Colon (tissue), 2 donors: ENCODE results near the gene ZRANB1.

Source experiments
- FAIRE-seq: peaks from 2 replicates; lab custom pipeline; 2012; peaks lifted over from hg19 to GRCh38; lab: Jason Lieb, UNC
- donor health status: control.
- donor health status: control.

ZRANB1 gene

DNA sequence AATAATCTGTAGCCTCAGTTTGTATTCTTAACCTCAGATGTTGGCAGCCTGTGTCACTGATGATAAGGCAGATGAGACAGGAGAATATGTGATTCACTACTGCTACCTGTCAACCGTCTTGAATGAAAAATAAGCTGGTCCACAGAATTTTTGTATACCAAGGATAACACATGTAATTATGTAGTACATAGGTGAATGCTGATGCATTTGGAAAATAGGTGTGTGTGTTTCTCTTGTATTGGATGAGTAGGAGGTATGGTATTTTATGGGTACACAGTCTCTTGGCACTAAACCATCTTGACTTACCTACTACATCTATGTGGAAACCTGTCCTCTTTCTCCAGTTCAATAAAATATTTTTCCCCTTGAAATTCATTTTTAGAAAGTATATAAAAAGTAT is 20.7 kb upstream of the ZRANB1 start:
- FAIRE-seq = no peak

DNA sequence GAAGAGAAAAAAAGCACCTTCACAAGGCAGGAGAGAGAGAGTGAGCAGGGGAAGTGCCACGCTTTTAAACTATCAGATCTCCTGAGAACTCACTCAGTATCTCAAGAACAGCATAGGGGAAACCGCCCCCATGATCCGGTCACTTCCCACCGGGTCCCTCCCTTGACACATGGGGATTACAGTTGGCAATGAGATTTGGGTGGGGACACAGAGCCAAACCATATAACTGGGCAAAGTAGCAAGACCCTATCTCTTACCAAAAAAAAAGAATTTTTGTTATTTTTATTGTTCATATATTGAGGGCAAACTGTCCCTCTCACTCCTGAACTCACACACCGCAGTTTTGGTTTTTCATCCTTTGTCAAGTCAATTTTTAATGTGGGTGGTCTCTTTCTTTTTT is 18.2 kb upstream of the ZRANB1 start:
- FAIRE-seq = no peak

DNA sequence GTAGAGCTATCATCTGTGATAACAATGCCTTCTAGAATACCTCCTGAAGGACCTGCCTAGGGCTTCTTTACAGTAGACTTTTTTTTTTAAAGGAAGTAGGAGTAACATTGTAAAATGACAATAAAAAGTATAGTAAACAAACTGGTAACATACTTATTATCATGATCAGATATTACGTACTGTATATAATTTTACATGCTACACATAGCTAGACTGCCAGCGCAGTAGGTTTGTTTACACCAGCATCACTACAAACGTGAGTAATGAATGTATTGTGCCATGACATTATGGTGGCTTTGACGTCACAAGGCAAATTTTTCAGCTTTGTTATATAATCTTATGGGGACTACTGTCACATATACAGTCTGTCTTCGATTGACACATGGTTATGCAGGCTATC is 15.4 kb upstream of the ZRANB1 start:
- FAIRE-seq = no peak

DNA sequence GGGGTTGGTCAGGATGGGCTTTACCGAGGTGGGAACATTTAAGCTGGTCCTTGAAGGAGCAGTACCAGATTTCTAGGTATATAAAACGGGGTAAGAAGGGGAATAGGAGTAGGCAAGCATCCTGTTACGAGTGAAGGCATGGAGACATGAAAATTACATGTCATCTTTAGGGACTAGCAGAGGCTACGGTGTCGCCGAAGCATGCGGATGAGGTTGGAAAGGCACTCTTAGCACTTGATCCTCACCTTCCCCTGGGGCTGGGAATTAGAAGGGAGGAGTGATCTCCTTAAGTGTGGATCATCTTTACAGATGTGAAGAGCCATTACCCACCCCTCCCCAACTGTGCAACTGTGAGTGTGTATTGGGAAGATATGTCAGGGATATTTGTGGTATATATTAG is 13.8 kb upstream of the ZRANB1 start:
- no peak for FAIRE-seq

GRCh38 chr10:124928545-124928944 is 13.4 kb upstream of the ZRANB1 start:
- no peak for FAIRE-seq

DNA sequence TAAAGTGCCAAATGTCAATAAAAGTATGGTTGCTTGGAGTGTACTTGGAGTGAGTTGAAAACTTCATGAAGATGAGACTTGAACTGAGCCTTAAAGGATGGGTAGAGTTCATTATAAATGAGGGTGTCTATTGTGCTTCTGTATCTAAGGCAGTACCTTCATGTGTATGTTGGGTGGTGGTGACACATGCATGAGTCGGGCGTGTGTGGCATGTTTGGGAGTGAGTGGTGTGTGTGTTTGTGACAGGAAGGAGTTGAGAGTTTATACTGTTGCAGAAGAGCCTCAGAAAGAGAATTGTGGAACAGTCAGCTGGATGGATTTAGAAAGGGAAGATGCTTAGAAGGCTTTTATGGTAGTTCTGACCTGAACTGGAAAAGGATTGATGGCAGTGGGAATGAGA is 6.0 kb upstream of the ZRANB1 start:
- FAIRE-seq = no peak

GRCh38 chr10:124936813-124937212 is 5.1 kb upstream of the ZRANB1 start:
- FAIRE-seq = no peak

- no peak for FAIRE-seq
Observed at GRCh38 chr10:124939290-124939689, 2.6 kb upstream of the ZRANB1 start.

DNA sequence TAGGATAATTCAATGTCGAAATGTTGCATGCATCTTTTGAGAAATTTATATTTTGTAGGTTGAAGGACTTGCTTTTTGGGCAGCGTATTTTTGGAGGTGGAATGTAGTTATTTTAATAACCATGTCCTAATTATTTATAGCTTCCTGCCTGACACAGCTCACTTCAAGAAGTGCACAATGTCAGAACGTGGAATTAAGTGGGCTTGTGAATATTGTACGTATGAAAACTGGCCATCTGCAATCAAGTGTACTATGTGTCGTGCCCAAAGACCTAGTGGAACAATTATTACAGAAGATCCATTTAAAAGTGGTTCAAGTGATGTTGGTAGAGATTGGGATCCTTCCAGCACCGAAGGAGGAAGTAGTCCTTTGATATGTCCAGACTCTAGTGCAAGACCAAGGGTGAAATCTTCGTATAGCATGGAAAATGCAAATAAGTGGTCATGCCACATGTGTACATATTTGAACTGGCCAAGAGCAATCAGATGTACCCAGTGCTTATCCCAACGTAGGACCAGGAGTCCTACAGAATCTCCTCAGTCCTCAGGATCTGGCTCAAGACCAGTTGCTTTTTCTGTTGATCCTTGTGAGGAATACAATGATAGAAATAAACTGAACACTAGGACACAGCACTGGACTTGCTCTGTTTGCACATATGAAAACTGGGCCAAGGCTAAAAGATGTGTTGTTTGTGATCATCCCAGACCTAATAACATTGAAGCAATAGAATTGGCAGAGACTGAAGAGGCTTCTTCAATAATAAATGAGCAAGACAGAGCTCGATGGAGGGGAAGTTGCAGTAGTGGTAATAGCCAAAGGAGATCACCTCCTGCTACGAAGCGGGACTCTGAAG is 620 bp downstream of the ZRANB1 start:
- no peak for FAIRE-seq

DNA sequence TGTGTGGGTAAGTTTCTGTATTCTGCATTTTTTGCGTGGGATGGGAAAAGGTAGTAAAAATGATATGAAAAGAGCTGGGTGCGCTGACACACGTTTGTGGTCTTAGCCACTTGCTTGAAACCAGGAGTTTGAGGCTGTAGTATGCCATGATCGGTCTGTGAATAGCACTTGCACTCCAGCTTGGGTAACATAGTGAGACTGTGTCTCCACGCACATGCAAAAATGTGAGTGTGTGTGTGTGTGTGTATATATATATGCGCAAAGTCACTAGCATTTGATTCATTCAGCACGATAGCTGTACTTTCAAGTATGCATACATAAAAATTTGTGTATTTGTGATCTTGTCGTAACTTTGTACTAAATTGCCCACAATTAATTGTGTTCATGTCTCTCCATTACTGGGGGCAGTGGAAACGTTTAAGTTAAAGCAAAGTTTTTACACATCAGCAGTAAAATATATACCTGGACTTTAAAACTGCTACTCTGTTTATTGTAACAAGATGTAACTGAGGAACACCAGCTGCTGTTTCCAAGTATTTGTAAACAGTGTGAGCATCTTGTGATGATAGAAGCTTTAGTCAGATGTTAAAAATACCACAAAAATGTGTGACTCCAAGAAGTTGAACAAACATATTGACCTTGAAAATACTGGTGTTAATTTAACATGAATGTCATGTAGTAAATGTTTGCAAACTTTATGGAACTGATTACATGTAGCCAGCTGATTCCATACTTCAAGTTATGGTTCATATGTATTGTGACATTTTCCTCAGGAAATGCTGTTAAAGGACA is 1.6 kb downstream of the ZRANB1 start:
- no peak for FAIRE-seq

DNA sequence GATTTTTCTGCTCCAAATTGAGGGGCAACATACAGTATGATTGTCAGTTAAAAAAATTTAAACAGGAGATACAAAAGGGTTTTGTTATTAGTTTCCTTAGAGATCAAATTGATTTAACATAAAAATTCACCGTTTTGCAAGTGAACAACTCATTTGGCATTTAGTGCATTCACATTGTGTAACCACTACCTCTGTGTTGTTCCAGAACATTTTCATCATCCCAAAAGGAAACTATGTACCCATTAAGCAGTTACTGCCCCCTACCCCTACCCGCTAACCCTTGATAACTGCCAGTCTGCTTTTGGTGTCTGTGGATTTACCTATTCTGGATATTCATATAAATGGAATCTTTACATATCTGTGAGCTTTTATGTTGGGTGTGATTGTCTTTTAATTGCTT is 3.1 kb downstream of the ZRANB1 start:
- no peak for FAIRE-seq

DNA sequence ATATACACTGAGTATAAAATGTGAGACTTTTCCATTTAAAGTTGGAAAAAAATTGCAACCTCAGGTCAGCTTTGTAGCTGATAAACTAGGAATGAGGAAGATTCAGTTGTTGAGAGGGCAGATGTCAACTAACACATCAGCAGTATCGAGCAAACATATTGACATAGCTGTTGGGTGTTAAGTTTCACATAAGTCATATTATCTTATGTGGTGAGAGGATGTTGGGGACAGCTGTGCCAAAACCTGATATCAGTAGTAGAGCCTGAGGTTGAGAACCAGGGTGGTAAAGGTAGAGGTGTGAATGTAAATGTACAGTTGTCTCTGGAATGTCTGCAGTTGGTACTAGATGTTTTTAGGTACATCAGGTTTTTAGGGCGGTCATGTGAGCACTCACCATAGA is 5.0 kb downstream of the ZRANB1 start:
- no peak for FAIRE-seq

- no peak for FAIRE-seq
Observed at GRCh38 chr10:124949543-124949942, 7.6 kb downstream of the ZRANB1 start.

- no peak for FAIRE-seq
Observed at GRCh38 chr10:124952123-124952522, 10.2 kb downstream of the ZRANB1 start.

GRCh38 chr10:124953421-124953820 is 11.5 kb downstream of the ZRANB1 start:
- FAIRE-seq = no peak

DNA sequence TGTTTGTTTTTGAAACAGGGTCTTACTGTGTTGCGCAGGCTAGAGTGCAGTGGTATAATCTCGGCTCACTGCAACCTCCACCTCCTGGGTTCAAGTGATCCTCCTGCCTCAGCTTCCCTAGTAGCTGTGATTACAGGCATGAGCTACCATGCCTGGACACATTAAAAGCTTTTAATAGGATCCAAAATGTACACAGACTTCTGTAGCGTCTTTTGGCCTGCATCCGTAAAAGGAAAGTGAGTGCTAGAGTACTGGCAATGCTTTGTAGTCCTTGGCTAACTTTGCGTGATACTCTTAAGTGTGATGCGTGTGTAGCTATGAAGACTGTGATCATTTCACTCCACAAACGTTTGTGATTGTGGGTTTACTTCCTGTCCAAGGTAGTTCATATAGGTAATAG is 13.3 kb downstream of the ZRANB1 start:
- FAIRE-seq = no peak

DNA sequence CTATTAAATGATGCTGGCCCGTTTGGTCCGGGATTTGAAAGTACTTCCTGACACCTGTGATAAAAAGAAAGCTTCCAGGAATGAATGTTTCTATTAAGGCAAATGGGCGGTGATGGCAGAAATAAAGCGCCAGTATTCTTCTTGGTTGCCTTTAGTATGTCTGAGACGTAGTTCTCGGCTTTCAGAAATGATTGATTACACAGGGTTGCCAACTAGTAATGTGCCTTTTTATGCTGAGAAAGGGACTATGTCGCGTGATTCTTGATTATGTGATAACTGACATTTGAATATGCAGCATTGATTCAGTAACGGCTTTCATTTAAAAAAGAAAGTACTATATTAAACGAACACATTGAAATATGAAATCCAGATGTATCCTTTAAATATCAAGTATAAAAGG is 13.9 kb downstream of the ZRANB1 start:
- FAIRE-seq = no peak

GRCh38 chr10:124956764-124957163 is 14.8 kb downstream of the ZRANB1 start:
- no peak for FAIRE-seq

GRCh38 chr10:124957404-124957947 is 15.6 kb downstream of the ZRANB1 start:
- FAIRE-seq = no peak

DNA sequence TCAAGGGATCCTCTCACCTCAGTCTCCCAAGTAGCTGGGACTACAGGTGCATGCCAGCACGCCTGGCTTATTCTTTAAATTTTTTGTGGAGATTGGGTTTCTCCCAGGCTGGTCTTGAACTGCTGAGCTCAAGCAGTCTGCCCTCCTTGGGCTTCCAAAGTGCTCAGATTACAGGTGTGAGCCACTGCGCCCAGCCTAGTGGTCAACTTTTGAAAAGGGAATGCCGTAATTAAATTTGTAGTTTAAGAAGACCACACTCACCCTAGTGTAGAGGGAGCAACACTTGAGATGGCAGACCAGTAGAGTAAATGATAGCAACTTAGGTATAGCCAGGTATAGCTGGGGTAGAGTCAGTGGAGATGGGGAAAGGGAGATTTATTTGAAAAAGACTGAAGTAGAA is 17.6 kb downstream of the ZRANB1 start:
- FAIRE-seq = no peak

- FAIRE-seq = no peak
Observed at GRCh38 chr10:124961248-124961570, 19.3 kb downstream of the ZRANB1 start.

- no peak for FAIRE-seq
Observed at GRCh38 chr10:124962421-124962820, 20.5 kb downstream of the ZRANB1 start.
